GM19463 (cell line): Measurements from ENCODE around the gene TIFAB.
A peak's percentile ranks its signal among the peaks of the same experiment; 100 is the strongest.

Experiments used
- ATAC-seq: cut with Tn5 transposase; IDR thresholded peaks from one replicate; pipeline ENCODE4 v1.9.1; 2021; ENCODE audit warnings: mild to moderate bottlenecking, moderate library complexity; ENCODE audit not compliant: unreplicated experiment

TIFAB gene

DNA sequence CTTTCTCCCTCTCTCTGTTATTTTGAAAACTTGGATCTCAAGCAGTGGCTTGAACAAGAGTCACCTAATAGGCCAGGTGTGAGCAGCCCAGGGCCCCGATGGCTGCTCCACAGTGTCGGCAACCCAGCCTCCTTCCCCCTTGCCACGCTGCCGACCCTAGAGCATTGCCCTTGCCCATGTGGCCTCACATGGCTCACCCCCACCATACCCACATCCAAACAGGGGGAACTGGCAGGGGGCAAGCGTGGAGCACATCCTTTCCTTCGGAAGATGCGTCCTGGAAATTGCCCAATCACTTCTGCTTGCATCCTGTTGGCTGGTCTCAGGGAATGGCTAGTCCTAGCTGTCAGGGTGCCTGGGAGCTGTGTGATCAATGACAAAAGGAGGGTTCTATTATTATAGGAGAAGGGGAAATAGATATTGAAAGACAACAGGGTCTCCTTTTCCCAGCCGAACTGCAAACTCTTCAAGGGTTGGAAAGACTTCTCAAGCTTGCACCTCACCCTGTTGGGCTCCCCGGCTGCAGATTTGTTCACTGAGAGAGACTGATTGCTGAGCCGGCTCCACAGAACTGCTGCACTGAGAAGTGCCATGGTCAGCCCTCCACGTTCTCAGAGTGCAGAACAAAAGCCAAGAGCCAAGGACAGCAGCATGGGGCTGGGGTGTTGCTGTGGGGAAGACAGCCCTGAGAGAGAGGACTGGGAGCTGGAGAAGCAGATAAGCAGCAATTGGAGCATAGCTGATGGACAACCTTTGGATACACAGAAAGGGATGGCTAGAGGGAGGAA, 8.3 kb upstream of the TIFAB start:
- ATAC-seq, result no peak

GRCh38 chr5:135458921-135459331, 6.8 kb upstream of the TIFAB start:
- ATAC-seq, result no peak

- no peak for ATAC-seq
Observed at GRCh38 chr5:135458356-135458755, 6.2 kb upstream of the TIFAB start.

DNA sequence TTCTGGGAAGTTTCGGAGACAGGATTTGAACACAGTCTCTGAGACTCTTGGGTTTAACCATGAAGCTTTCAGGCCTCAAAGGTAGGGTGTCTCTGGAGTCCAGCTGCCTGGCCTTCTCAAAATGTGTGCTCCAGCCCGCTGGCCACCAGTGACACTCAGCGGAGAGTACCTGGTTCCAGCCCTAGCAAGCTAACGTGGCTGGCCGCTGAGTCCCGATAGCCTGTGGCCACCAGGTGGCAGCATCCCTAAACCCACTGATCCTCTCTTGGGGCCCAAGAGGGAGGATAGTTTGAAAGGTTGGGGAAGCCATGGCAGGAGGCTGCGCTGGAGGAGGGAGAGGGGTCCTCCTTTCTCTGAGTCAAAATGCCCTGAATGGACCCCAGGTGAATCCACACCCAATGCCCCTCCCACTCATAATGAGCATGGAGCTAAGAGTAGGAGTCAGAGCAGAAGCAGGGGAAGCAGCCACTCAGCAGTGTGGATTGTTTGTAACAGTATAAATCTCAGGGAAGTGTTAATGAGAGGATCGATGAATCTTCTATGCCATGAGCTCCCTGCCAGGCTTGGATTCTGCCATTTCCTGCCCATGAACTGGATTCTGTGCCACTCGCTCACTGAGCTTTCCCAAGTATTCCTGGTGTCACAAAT, 5.4 kb upstream of the TIFAB start:
- ATAC-seq, result peak; percentile 38

DNA sequence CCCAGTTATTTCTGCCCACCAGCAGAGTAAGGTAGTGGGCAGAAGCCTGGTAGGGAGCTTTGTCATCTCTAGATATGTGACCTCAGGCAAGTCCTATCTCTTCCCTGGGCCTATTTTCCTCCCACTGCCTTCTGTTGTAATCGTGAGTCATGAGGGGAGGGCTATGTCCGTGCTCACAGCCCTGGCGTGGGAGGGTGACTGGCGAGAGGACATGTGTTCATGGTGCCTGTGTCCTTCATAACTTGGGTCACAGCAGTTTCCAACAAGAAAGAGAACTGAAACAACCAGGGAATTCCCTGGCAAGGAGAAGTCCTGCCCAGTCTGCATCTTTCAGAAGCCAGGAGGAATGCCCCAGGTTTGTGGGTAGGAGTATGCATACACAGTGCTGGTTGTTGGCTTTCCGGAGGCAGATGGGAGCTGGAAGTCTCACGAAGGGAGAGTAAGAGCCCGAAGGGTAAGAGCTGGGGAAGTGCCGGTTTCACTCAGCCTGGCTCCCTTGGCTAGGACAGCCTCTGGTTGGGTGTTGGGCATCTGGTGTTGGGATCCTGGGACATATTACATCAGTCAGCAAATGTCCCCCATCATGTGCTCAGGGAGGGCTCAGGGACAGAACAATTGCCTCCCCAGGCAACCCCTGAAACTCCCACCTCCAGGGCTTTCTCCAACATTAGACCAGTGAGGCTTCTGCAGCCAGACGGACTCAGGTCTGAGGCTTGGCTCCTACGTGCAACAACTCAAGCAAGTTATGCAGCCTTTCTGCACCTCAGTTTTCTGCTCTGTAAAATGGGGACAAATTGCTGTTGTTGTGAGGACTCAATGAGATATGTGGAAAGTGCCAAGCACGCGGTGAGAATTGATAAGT, 4.3 kb upstream of the TIFAB start:
- ATAC-seq, result peak; percentile 82

DNA sequence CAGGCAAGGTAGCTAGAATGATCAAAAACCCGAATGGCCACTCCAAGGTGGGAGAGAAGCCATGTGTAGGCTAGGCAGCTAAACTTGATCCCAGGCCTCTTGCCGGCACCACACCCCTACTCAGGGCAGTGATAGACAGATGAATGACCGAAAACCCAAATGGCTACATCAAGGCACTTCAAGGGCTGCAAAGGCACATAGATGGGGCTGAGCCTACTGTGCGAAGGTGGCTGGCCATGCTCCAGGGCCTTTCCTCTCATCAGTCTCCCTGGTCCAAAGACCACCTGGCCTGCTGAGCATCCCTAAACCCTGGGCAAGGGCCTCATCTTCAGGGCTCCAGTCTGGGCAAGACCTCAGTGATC, 3.7 kb upstream of the TIFAB start:
- ATAC-seq, result no peak

DNA sequence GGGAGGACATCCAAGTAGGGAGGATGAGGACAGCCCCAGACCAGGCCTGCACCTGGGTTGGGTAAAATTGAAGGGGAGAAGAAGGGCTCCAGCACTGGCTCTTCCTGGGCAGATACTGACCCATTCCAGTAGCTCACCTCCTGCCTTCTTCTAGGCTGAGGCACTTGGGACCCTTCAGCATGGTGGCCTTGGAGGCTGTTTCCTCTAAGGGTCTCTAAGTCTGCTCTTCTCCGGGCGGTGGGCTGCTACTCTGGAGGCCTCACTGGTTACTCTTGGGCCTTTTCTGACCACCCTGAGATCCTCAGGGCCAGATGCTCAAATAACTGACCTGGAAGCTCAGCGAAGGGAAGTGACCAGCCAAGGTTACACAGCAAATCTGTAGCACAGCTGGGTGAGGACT, 2.8 kb upstream of the TIFAB start:
- no peak for ATAC-seq

DNA sequence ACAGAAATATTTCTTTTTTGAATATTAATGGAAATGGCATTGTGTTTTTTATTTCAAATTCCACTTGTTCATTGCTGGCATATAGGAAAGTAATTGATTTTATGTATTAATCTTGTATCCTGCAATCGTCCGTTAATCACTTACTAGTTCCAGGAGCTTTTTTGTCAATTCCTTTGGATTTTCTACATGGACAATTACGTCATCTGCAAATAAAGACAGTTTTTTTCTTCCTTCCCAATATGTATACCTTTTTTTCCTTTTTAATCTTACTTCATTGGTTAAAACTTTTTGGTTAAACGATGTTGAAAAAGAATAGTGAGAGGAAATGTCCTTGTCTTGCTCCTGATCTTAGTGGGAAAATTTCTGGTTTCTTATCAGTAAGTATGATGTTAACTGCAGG, 1.5 kb upstream of the TIFAB start:
- ATAC-seq, result no peak

GRCh38 chr5:135451581-135452320, 400 bp downstream of the TIFAB start:
- no peak for ATAC-seq

GRCh38 chr5:135450952-135451351, 1.2 kb downstream of the TIFAB start:
- ATAC-seq, result no peak

DNA sequence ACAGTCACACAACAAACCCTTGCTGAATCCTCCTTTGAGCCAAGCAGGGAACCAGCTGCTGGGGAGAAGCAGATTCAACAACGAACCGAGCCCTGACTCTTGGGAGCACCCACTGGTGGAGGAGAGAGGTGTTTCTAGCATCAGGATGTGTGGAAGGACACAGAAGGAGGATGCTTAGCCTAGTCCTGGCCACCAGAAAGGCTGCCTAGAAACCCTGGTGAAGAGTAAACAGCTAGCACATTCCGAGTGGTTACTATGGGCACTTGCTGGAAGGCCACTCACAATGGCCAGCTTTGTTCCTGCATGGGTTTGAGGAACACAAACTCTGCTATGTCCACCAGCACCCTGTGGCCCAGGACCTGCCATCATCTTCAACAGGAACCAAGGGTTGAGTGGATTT, 1.8 kb downstream of the TIFAB start:
- ATAC-seq, result no peak

- ATAC-seq, result no peak
Observed at GRCh38 chr5:135449644-135450043, 2.5 kb downstream of the TIFAB start.

- ATAC-seq, result no peak
Observed at GRCh38 chr5:135448791-135449507, 3.2 kb downstream of the TIFAB start.

DNA sequence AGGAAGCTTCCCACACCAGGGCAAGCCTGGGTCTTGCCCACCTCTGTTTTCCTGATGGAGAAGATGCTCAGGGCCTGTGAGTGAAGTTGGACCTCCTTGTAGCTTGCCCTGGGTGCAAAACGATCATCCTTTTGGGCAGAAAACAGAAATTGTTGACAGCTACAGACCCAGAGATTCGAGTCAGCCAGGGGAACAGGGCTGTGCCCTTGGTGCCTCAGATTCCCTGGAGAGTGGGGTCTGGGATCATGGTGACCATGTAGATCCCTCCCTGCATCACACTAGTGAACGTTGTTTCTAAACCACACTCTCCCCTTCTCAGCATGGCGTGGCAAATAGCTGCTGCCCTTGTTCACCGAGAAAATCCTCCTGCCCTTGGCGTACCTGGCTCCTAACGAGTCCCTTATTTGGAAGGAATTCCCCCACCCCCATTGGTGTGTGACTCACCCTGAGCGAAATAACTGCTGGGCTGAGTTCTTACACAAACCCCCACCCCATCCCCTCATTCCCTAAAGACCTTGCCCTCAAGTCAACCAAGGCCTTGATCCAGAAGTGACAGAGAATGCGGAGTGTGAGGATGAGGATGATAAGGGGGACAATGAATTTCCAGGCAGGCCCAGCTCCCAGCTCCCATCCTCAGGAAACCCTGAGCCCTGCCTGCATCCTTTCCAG, 3.9 kb downstream of the TIFAB start:
- ATAC-seq, result no peak

- ATAC-seq, result no peak
Observed at GRCh38 chr5:135447298-135447929, 4.7 kb downstream of the TIFAB start, which contains the start of gene DCANP1. TSS of gene DCANP1 (minus strand) at chr5:135447348. CDS start at chr5:135447108, 240 bp downstream.

GRCh38 chr5:135446615-135447014, 5.5 kb downstream of the TIFAB start:
- no peak for ATAC-seq

GRCh38 chr5:135446206-135446605, 5.9 kb downstream of the TIFAB start:
- no peak for ATAC-seq

GRCh38 chr5:135445306-135445985, 6.7 kb downstream of the TIFAB start:
- ATAC-seq, result no peak

DNA sequence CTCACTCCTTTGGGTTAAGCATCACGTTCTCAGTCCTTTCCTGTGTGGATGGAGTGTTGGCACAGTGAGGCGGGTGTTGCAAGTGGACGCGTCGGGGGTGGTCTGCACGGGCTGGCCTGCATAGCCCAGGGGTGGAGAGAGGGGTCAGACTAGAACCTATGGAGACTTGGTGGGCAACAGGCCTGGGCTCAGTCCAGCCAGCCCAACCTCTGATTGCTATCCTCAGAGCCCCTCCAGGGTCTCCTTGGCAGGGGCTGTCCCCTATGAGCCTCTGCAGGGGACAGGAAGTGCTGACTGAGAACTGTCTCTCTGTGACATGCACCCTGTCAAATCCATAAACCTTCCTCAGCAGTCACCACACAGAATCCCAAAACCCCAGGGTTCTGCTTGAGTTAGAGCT, 7.3 kb downstream of the TIFAB start:
- no peak for ATAC-seq
